Measurements from ENCODE around the gene CRBN. TPM values are rescaled to one million over a fixed set of nuclear protein-coding genes. Genes with fewer than 3 reads are reported as not detected.

The CRBN gene
- total RNA-seq, 2 experiments from 2014 or later: 144 to 148 TPM

GRCh38 chr3:3178498-3179328 lies 778 bp downstream of the CRBN start:
- H3K27me3 Mint-ChIP-seq: no peaks in the 10 kb centered on the region
- intact Hi-C loops (cut with DNase I, micrococcal nuclease): loop anchor here (1.0 to 10.0 kb wide), 8 partner anchors 7 to 1316 kb away; partner anchors contain the start of genes ITPR1 (in 1 of the 2), SETMAR (in 1 of the 2) and TRNT1 (in 1 of the 2)
- peaks cover 39% of the 10 kb centered on the region for H3K4me1 ChIP-seq (ENCODE audit: insufficient read depth, low read length)
- ATAC-seq (ENCODE audit: poor library complexity) (peak; percentile 6), DNase-seq (peak in 1 of 14 experiments; percentile 19)
- H3K36me3 Mint-ChIP-seq (ENCODE audit: low read depth): peaks cover 52% of the 10 kb centered on the region
- peak overlapping the region; percentile 69 to 94 for H3K27ac ChIP-seq (ENCODE audit: low read depth in 1 of 2, low read length in 2 of 2)
- POLR2A ChIA-PET: interaction anchor here (0.6 to 2.2 kb wide), 10 partner anchors 11 to 1125 kb away, joined by 3 to 11 read pairs (median 3); no protein-coding TSS in a partner anchor
- peak overlapping the region; percentile 97 for H3K4me3 ChIP-seq (ENCODE audit: low read length)
- H3K4me1 Mint-ChIP-seq (ENCODE audit: low read depth): peaks cover 51% of the 10 kb centered on the region
- peaks cover 17% of the 10 kb centered on the region for H3K36me3 ChIP-seq (ENCODE audit: insufficient read depth, low read length)
- TF ChIP-seq, protein P1, sequence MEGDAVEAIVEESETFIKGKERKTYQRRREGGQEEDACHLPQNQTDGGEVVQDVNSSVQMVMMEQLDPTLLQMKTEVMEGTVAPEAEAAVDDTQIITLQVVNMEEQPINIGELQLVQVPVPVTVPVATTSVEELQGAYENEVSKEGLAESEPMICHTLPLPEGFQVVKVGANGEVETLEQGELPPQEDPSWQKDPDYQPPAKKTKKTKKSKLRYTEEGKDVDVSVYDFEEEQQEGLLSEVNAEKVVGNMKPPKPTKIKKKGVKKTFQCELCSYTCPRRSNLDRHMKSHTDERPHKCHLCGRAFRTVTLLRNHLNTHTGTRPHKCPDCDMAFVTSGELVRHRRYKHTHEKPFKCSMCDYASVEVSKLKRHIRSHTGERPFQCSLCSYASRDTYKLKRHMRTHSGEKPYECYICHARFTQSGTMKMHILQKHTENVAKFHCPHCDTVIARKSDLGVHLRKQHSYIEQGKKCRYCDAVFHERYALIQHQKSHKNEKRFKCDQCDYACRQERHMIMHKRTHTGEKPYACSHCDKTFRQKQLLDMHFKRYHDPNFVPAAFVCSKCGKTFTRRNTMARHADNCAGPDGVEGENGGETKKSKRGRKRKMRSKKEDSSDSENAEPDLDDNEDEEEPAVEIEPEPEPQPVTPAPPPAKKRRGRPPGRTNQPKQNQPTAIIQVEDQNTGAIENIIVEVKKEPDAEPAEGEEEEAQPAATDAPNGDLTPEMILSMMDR (IDR thresholded peaks at IDR 0.05): no peak
- CTCF ChIA-PET: interaction anchor here (0.7 to 1.6 kb wide), 5 partner anchors 10 to 68 kb away, joined by 3 to 5 read pairs (median 3); no protein-coding TSS in a partner anchor
- H3K27ac Mint-ChIP-seq: peak overlapping the region; percentile 92
- H3K9me3 ChIP-seq (ENCODE audit: control insufficient read depth in 1 of 2, insufficient read depth in 1 of 2, low read length in 2 of 2): no peaks in the 10 kb centered on the region
- no peaks in the 10 kb centered on the region for H3K27me3 ChIP-seq (ENCODE audit: control insufficient read depth in 1 of 2, insufficient read depth in 2 of 2, low read length in 2 of 2)
- H3K9me3 Mint-ChIP-seq: no peaks in the 10 kb centered on the region
- peak overlapping the region; percentile 92 for H3K4me3 Mint-ChIP-seq

DNA sequence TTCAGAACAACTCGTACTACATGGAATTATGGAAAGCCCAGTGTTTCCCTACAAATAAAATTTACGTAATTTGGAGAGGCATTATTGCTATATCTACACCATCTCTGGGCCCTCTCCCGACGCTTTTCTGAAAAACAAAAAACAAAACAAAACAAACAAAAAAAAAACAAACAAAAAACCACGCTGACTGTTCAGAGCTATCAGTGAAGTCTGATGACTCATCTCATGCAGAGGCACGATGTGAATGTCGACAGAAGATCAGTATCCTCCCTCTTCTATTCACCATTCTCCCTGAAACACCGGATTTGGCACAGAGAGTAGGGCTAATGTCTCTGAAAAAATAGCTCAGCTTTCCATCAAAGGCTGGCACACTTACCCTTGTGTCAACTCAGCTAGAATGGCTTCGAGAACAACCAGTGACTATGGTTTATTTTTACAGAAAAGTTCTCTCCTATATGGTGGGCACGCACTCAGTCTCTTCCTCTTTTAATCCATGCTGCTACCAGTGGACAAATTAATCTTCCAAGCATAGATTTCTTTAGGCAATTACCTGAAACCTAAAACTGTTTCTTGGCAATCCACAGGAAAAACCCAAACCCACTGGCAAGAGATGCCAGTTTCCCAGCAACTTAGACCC lies 1.5 kb downstream of the CRBN start:
- H3K27ac ChIP-seq (ENCODE audit: low read depth in 1 of 2, low read length in 2 of 2): peak overlapping the region; percentile 69 to 94
- ChIA-PET CTCF (interaction anchor here (0.7 to 1.6 kb wide), 2 partner anchors 22 to 67 kb away, joined by 3 read pairs; no protein-coding TSS in a partner anchor), POLR2A (interaction anchor here (1.0 to 1.7 kb wide), 2 partner anchors 13 to 23 kb away, joined by 3 to 9 read pairs; no protein-coding TSS in a partner anchor)
- peaks cover 59% of the 10 kb centered on the region for H3K36me3 Mint-ChIP-seq (ENCODE audit: low read depth)
- no peaks in the 10 kb centered on the region for H3K27me3 ChIP-seq (ENCODE audit: control insufficient read depth in 1 of 2, insufficient read depth in 2 of 2, low read length in 2 of 2)
- H3K4me1 Mint-ChIP-seq (ENCODE audit: low read depth): peaks cover 58% of the 10 kb centered on the region
- H3K27ac Mint-ChIP-seq: peak overlapping the region; percentile 92
- H3K9me3 ChIP-seq (ENCODE audit: control insufficient read depth in 1 of 2, insufficient read depth in 1 of 2, low read length in 2 of 2): no peaks in the 10 kb centered on the region
- peak in 3 of 14 experiments; percentile 18 to 46 (median 43) for DNase-seq
- no peaks in the 10 kb centered on the region for H3K9me3 Mint-ChIP-seq
- intact Hi-C loops (cut with DNase I, micrococcal nuclease): loop anchor here (2.0 to 10.0 kb wide), 6 partner anchors 51 to 1317 kb away; partner anchors contain the start of genes ITPR1 (in 1 of the 2), SETMAR (in 1 of the 2) and TRNT1 (in 1 of the 2)
- no peaks in the 10 kb centered on the region for H3K27me3 Mint-ChIP-seq
- TF ChIP-seq, protein P1 (IDR thresholded peaks at IDR 0.05): no peak
- H3K4me3 ChIP-seq (ENCODE audit: low read length): peak overlapping the region; percentile 97
- H3K4me3 Mint-ChIP-seq: peak overlapping the region; percentile 92
- H3K4me1 ChIP-seq (ENCODE audit: insufficient read depth, low read length): peaks cover 42% of the 10 kb centered on the region
- H3K36me3 ChIP-seq (ENCODE audit: insufficient read depth, low read length): peaks cover 18% of the 10 kb centered on the region
- peak; percentile 20 for ATAC-seq (ENCODE audit: poor library complexity)

DNA sequence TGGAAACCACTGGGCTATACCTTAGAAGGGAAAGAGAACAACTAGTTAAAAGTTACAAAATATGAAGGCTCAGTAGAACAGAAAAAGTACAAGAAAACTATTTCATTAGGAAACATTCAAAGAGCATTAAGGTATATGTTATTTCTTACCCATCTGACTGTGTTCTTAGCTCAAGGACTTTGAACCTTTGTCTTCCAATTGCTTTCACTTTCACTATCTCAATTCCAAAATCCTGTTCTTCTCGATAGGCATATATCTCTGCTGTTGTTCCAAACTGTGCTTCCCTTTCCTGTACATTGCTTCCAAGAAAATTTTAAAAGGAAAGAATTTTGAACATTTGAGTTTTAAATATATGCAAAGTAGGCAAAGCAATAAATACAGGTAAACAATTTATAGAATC lies 6.9 kb downstream of the CRBN start:
- ChIA-PET CTCF (interaction anchor here (0.8 kb wide), 1 partner anchor 13 kb away, joined by 3 read pairs; no protein-coding TSS in a partner anchor), POLR2A (interaction anchor here (0.7 to 2.6 kb wide), 16 partner anchors 9 to 1133 kb away, joined by 3 to 24 read pairs (median 4); no protein-coding TSS in a partner anchor)
- Histone ChIP-seq H3K36me3 (ENCODE audit: insufficient read depth, low read length) (peaks cover 61% of the 10 kb centered on the region), H3K4me1 (ENCODE audit: insufficient read depth, low read length) (peaks cover 58% of the 10 kb centered on the region), H3K27me3 (ENCODE audit: control insufficient read depth in 1 of 2, insufficient read depth in 2 of 2, low read length in 2 of 2) (no peaks in the 10 kb centered on the region), H3K27ac (ENCODE audit: low read depth in 1 of 2, low read length in 2 of 2) (peak overlapping the region; percentile 69 to 83), H3K9me3 (ENCODE audit: control insufficient read depth in 1 of 2, insufficient read depth in 1 of 2, low read length in 2 of 2) (no peaks in the 10 kb centered on the region), H3K4me3 (ENCODE audit: low read length) (peak overlapping the region; percentile 42)
- peaks cover 82% of the 10 kb centered on the region for H3K4me1 Mint-ChIP-seq (ENCODE audit: low read depth)
- peak in 3 of 14 experiments; percentile 40 to 68 (median 45) for DNase-seq
- intact Hi-C loops (cut with DNase I, micrococcal nuclease): loop anchor here (2.0 to 10.0 kb wide), 5 partner anchors 46 to 1322 kb away; partner anchors contain the start of genes ITPR1 (in 1 of the 2) and TRNT1 (in 1 of the 2)
- TF ChIP-seq, protein P1 (IDR thresholded peaks at IDR 0.05): no peak
- H3K27ac Mint-ChIP-seq: peak overlapping the region; percentile 92
- peaks cover 92% of the 10 kb centered on the region for H3K36me3 Mint-ChIP-seq (ENCODE audit: low read depth)
- H3K27me3 Mint-ChIP-seq: no peaks in the 10 kb centered on the region
- peak overlapping the region; percentile 47 for H3K4me3 Mint-ChIP-seq
- peak; percentile 30 for ATAC-seq (ENCODE audit: poor library complexity)
- no peaks in the 10 kb centered on the region for H3K9me3 Mint-ChIP-seq
